HFFc6 (cell line): ENCODE results near the gene ACO1. TPM values are rescaled to one million over a fixed set of nuclear protein-coding genes. Genes with fewer than 3 reads are reported as not detected.

Experiments
- DNase-seq: peaks from one replicate; pipeline ENCODE4 v3.0.0-alpha.2; 2018
- H3K27ac Mint-ChIP-seq: 2 replicates; pipeline ENCODE4 v1.8.0; 2020; ENCODE audit warnings: mild to moderate bottlenecking, mixed read lengths
- H3K27me3 Mint-ChIP-seq: 2 replicates; pipeline ENCODE4 v1.8.0; 2021; ENCODE audit warnings: mild to moderate bottlenecking, moderate library complexity, mixed read lengths; ENCODE audit not compliant: insufficient read depth
- H3K36me3 Mint-ChIP-seq: 2 replicates; pipeline ENCODE4 v1.8.0; 2021; ENCODE audit warnings: low read depth, mixed read lengths
- H3K4me1 Mint-ChIP-seq: 2 replicates; pipeline ENCODE4 v1.8.0; 2020; ENCODE audit warnings: low read depth, mixed read lengths
- H3K4me3 Mint-ChIP-seq: 2 replicates; pipeline ENCODE4 v1.8.0; 2020; ENCODE audit warnings: mild to moderate bottlenecking, moderate library complexity, mixed read lengths
- H3K9me3 Mint-ChIP-seq: 2 replicates; pipeline ENCODE4 v1.8.0; 2020; ENCODE audit warnings: mild to moderate bottlenecking, mixed read lengths
- total RNA-seq, 6 experiments: library from RNA; stranded (reverse); fragmentation: NEBNext Ultra II Directional; extraction: Animal tissue kit (Norgen Biotek cat#: 25700); gene quantifications; 2 replicates in 1 of 6; 3 replicates in 5 of 6; pipeline ENCODE4 v1.2.3, GENCODE V29; 2021
- TF ChIP-seq, protein P1 (sequence below): fragments of 200-600 bp; sonication (generic); IDR thresholded peaks from 2 replicates; pipeline ENCODE4 v1.5.0; 2021; ENCODE audit warnings: antibody characterized with exemption, mild to moderate bottlenecking

ACO1 gene
- total RNA-seq, 6 experiments from 2014 or later, result 79.8 to 94.4 (median 84.0) TPM

DNA sequence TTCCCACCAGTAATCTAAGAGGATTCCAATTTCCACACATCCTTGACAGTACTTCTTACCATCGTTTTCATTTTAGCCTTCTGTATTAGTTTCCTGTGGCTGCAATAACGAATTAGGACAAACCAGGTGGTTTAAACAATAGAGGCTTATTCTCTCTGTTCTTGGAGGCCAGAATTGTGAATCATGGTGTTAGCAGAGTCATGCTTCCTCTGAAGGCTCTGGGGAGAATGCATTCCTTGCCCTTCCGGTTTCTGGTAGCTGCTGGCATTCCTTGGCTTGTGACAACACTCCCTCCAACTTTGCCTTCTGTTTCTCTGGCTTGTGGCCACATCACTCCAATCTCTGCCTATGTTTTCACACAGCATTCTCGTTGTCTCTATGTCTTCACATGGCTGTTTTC is 118.0 kb downstream of the ACO1 start:
- Mint-ChIP-seq H3K4me1 (peaks cover 31% of the 10 kb centered on the region), H3K4me3 (no peak overlapping the region), H3K27me3 (peaks cover 2% of the 10 kb centered on the region; the same call in 1 of the 2 replicates), H3K27ac (peak overlapping the region; percentile 34), H3K36me3 (peaks cover 38% of the 10 kb centered on the region), H3K9me3 (peaks cover 19% of the 10 kb centered on the region)
- TF ChIP-seq, protein P1, sequence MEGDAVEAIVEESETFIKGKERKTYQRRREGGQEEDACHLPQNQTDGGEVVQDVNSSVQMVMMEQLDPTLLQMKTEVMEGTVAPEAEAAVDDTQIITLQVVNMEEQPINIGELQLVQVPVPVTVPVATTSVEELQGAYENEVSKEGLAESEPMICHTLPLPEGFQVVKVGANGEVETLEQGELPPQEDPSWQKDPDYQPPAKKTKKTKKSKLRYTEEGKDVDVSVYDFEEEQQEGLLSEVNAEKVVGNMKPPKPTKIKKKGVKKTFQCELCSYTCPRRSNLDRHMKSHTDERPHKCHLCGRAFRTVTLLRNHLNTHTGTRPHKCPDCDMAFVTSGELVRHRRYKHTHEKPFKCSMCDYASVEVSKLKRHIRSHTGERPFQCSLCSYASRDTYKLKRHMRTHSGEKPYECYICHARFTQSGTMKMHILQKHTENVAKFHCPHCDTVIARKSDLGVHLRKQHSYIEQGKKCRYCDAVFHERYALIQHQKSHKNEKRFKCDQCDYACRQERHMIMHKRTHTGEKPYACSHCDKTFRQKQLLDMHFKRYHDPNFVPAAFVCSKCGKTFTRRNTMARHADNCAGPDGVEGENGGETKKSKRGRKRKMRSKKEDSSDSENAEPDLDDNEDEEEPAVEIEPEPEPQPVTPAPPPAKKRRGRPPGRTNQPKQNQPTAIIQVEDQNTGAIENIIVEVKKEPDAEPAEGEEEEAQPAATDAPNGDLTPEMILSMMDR, result no peak
- peak; percentile 64 for DNase-seq

DNA sequence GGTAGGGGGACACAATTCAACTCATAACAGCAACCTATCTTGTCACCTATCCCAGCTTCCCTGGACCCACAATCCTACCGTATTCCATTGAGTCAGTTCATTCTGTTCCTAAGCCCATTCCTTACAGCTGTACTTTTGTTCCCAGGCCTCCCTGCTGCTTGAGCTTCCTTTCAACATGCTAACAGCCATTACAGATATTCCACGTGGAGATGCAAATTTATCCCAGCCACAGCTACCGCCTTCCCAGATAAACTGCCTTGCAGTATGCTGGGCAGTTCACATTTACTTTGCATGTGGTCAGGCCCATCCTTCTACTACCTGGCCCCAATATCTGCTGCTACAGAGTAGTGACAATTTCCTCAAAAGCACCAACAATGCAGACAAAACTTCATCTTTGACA is 118.6 kb downstream of the ACO1 start:
- H3K4me3 Mint-ChIP-seq, result no peak overlapping the region
- TF ChIP-seq, protein P1, result no peak
- no peak for DNase-seq
- H3K4me1 Mint-ChIP-seq, result peaks cover 31% of the 10 kb centered on the region
- peaks cover 19% of the 10 kb centered on the region for H3K9me3 Mint-ChIP-seq
- peaks cover 37% of the 10 kb centered on the region for H3K36me3 Mint-ChIP-seq
- peaks cover 2% of the 10 kb centered on the region; the same call in 1 of the 2 replicates for H3K27me3 Mint-ChIP-seq
- H3K27ac Mint-ChIP-seq, result peak overlapping the region; percentile 34

Other genes with a start within 250 kb of the ACO1 start
- 1 to 10 TPM; 4.8 to 6.0 (median 5.2) TPM for gene RIGI, start 141.6 kb downstream of the ACO1 start, total RNA-seq
- gene SMIM27, start 167.7 kb downstream of the ACO1 start, total RNA-seq, result 10 to 100 TPM; 11.4 to 16.8 (median 14.0) TPM
- 10 to 100 TPM; 14.8 to 17.4 (median 17.1) TPM for gene TOPORS, start 167.9 kb downstream of the ACO1 start, total RNA-seq
- 10 to 100 TPM; 62.5 to 78.6 (median 70.7) TPM for gene NDUFB6, start 188.5 kb downstream of the ACO1 start, total RNA-seq